GM21447 (cell line): ENCODE measurements around the gene MR1.

Experiments
- ATAC-seq: cut with Tn5 transposase; IDR thresholded peaks from one replicate; pipeline ENCODE4 v1.9.1; 2021; ENCODE audit not compliant: unreplicated experiment

MR1 gene

DNA sequence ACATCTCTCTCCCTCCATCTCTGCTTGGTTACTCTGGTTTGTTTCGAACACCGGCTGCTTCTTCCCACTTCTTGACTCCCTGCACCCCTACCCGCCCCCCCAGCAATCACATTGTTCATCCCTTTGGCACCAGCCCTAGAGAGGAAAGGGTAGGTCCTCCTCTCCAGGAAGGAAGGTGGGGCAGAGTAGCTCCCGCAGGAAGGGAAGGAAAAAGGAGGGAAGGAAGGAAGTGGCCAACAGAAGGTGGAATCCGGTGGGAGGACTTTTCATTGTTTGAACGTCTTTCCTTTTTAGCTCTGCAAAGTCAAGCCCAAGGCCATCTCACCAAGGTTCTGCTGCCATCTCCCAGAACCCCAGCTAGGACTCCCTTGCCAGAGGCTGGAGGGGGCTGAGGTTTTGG, 72.7 kb downstream of the MR1 start:
- ATAC-seq, result no peak

- no peak for ATAC-seq
Observed at GRCh38 chr1:181107711-181108110, 73.9 kb downstream of the MR1 start.

DNA sequence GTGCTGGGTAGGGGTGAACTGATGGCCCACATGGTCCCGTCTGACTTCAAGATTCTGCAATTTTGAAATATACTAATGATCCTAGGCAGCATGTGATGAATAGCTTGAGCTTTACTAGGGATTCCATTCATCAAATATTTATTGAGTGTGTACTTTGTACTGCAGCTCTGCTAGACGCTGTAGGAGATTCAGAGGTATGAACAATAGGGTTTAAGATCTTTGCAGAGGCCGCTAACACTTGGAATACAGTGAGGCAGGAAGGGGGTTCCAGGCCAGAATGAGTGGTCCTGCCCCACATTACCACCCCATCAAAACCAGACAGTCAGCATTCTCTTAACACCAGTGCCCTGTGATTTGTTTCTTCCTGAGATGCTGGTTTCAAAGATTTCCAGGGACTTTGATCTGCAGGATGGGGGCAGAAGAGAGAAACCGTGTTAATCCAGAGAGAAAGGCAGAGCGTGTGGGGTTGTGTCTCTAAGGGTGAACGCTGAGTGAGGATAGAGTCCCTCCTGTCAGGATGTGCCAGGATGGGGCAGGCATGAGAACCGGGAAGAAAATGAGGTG, 74.6 kb downstream of the MR1 start:
- ATAC-seq, result no peak

GRCh38 chr1:181110013-181110412, 76.2 kb downstream of the MR1 start:
- no peak for ATAC-seq
